Activated CD4-positive, alpha-beta T cell treated with anti-CD3 and anti-CD28 coated beads for 1 hour (primary cell): ENCODE data around the gene CDH5.

Experiments used
- DNase-seq: peaks from one replicate; pipeline ENCODE4 v3.0.0-alpha.2; 2020

The CDH5 gene

GRCh38 chr16:66354034-66354909, 12.2 kb upstream of the CDH5 start:
- no peak for DNase-seq

- no peak for DNase-seq
Observed at GRCh38 chr16:66355526-66355925, 11.0 kb upstream of the CDH5 start.

GRCh38 chr16:66357523-66357928, 9.0 kb upstream of the CDH5 start:
- DNase-seq: no peak

- no peak for DNase-seq
Observed at GRCh38 chr16:66358231-66358630, 8.3 kb upstream of the CDH5 start.

DNA sequence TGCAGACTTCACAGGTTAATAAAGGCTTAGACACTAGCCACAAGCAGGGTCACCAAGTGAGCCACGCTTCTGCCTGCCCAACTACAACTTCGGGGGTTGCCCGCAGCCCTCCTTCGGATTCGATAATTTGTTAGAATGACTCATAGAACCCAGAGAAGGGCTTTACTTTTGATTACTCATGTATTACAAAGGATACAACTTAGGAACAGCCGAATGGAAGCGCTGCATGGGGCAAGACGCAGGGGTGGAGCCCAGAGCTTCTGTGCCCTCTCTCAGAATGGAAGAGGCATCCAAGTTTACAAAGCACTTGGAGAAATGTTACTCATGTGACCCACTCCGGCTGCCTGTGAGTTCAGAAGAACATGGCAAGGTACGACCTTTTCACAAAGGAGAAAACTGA, 7.5 kb upstream of the CDH5 start:
- DNase-seq: no peak

DNA sequence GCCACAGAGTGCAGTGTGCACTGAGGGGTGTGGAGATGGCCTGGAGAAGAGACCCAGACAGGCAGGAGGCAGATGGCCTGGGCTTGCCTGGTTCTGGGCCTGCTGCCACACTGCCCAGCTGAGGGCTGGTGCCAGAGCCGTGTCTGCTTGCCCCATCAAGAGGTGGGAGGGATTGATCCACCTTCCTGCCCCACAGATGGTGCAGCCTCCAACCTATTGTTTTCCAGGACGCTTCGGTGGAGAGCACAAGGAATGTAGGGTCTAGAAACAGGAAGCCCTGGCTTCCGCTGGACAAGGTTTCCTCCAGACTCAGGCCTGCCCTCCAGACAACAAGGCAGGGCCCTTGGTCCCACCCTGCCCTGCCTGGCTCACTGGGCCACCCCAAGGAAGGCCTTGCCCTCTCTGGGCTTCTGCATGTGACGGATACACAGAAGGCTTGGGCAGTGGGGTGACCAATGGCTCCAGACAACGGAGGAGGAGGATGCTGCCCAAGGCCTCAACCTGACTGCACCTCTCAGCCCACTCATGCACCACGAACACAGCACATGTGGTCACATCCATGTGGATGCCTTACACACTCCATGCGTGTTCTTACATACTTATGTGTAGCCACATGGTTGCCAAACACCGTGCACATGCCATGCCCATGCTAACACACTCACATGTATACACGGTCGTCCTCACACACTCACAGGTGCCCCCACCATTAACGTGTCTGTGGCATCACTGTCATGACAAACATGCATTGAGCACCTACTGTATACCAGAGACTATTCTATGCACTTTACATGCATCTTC, 6.5 kb upstream of the CDH5 start:
- DNase-seq: no peak

- no peak for DNase-seq
Observed at GRCh38 chr16:66360624-66361324, 5.7 kb upstream of the CDH5 start.

GRCh38 chr16:66361604-66362135, 4.8 kb upstream of the CDH5 start:
- DNase-seq: no peak

GRCh38 chr16:66363211-66363777, 3.2 kb upstream of the CDH5 start:
- no peak for DNase-seq

GRCh38 chr16:66364117-66364958, 2.2 kb upstream of the CDH5 start:
- no peak for DNase-seq

DNA sequence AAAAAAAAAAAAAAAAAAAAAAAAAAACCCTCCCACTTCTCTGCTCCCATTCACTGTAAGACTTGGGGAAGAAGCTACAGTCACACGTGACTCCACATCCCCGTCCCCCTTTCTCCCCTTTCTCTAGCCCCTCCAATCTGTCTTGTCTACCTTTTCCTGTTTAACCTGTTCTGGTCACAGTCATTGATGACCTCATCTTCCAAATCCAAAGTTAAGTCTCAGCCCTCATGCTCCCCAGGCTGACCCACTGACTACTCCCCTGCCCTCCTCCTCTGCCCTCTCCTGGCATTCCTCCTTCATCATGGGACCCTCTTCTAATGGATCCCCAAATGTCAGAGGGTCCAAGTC, 1.6 kb upstream of the CDH5 start:
- DNase-seq: no peak

- DNase-seq: no peak
Observed at GRCh38 chr16:66365651-66366050, 840 bp upstream of the CDH5 start.

GRCh38 chr16:66367968-66368891, 1.7 kb downstream of the CDH5 start:
- DNase-seq: no peak

- DNase-seq: no peak
Observed at GRCh38 chr16:66369055-66369592, 2.6 kb downstream of the CDH5 start.

DNA sequence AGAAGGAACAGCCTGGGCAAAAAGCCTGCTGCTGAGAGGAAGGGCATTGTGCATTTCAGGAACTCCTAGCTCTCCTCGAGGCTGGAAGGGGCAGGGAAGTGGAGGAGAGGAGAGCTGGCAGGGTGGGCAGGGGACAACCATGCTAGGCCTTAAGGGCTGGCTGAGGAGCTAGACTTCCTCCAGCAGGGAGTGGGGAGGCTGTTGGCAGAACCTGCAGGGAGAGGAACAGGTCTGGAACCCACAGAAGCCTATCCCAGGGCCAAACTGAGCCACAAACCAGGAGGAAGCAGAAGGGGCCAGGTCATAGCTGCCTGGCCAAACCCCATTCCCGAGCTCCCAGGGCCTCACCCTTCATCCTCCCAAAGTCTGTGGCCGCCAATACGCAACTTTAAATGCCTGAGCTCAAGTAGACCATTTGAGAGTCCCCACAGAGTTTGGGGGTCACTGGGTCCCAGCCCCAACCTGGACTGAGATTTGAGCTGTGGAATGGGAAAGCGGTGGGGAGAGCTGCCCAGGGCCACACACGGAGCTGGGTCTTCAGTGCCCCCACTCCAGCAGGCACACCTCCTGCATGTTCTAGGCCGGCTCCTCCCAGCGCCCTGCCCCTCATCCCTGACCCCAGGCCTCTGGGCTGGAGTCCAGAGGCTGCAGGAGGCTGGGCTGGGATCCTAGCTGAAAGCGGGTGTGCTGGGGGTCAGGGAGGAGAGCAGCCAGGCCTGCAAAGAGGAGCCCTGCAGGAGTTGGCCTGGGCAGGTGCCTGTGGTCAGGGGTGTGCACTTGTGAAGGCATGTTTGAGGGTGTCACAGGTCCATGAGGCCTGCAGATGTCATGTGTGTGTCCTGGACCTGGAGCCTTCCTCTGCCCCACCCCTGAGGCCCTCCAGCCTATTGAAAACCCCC, 4.5 kb downstream of the CDH5 start:
- DNase-seq: no peak

DNA sequence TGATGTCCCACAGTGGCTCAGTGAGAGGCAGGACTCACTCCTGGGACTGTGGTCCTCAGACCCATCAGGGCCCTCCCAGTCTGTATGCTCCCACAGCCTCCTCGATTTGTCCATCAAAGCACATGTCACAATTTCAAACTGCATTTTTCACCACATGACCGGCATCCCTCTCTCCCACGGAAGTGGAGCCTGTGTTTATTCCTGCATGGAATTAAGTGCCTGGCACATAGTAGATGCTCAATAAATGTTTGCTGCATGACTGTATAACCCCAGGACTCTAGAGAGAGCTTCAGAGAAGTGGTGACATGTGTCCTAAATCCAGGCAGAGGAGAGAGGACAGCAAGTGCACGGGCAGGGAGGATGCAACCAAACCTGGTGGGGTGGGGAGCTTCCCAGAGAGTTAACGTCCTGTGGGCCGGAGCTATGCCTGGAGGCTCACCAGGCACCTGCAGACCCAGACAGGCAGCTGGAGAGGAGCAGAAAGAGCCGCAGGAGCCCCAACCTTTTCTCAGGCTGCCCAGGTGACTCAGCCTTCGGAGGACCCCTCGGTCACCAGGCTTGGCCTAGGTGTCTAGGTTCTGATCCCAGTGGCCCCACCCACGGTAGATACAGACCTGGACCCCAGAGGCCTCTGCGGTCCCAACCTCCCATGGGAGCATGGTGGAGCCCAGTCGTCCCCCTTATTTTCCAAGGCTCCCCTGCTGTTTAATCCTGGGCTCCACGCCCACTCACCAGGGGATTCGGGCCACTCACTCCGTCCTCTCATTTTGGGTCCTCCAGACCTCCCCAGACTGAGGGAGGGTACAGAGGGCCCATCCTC, 5.8 kb downstream of the CDH5 start:
- no peak for DNase-seq

GRCh38 chr16:66372898-66373155, 6.3 kb downstream of the CDH5 start:
- no peak for DNase-seq

DNA sequence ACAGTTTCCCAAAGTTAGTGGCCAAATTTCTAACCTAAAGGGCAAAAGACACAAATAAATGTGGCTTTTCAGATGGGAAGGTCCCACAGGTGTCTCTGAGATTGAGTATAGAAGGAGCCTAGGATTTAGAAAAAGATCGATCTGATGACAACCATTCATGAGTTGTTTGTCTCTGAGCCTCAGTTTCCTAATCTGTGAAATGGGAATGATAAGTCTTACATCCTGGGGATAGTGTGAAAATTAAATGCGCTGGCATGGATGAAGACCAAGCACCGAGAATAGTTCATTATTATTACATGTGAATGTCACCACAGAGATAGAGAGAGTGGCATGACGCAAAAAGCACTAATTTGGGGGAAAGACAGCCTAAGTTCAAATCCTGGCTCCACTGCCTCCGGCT, 7.2 kb downstream of the CDH5 start:
- no peak for DNase-seq

- DNase-seq: no peak
Observed at GRCh38 chr16:66374176-66374575, 7.7 kb downstream of the CDH5 start.
